NCI-H1694 (cell line): ENCODE data around the gene ELMO1.

Experiments
- DNase-seq: peaks from one replicate; lab custom pipeline; 2025; lab: John Stamatoyannopoulos, UW

ELMO1 gene

GRCh38 chr7:36916619-36917018 is 532.0 kb downstream of the ELMO1 start:
- DNase-seq: no peak

DNA sequence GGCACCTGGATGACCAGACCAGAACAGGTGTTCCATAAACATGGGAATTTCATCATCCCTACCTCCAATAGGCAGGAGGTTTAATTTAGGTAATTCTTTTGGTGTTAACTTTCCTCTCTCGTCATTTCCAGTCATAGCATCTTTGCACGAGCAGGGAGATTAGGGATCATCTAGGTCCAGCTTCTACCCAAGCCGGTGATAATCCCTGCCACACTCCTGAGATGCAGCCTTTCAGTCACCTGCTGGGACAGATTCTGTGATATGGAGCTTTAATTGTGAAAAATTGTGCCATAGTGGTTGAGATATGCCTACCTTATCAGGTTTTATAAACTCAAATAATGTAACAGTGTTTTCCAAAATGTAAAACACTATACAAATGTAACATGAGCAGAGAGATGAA is 532.5 kb downstream of the ELMO1 start:
- no peak for DNase-seq

GRCh38 chr7:36911788-36912187 is 536.9 kb downstream of the ELMO1 start:
- DNase-seq: no peak

DNA sequence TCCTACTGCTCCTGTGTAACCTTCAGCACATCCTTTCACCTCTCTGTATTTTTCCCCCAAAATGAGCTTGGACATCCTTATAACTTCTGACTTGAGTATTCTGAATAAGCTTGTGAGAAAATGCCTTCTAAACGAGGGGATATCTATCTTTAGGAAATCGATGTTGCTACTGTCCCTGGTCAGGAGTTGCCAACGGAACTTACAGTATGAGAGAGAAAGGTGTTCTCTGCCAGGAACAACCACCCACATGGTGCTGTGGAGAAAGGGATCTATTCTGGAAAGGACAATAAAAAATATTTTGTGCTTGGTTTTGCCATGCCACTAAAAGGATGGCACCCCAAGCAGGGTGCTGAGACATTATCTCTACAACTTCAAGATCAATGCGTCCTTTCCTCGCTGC is 537.8 kb downstream of the ELMO1 start:
- DNase-seq: no peak

DNA sequence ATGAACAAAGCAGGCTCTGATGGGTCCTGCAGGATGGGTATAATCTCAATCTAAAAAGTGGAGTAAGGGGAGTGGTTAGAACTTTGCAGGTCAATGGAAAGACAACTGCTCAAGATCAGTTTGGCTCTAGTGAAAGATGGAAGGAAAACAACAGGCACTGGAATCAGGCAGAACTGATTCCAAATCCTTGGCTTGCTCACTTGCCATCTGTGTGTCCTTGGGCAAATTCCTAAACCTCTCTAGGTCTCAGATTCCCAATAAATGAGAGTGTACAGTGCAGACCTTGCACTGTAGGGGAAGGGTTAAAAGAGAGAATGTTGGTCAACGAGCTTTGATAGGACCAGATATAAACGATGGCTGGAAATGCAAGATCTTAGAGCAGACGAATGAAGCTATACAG is 538.3 kb downstream of the ELMO1 start:
- no peak for DNase-seq

GRCh38 chr7:36906956-36907635 is 541.6 kb downstream of the ELMO1 start:
- no peak for DNase-seq

DNA sequence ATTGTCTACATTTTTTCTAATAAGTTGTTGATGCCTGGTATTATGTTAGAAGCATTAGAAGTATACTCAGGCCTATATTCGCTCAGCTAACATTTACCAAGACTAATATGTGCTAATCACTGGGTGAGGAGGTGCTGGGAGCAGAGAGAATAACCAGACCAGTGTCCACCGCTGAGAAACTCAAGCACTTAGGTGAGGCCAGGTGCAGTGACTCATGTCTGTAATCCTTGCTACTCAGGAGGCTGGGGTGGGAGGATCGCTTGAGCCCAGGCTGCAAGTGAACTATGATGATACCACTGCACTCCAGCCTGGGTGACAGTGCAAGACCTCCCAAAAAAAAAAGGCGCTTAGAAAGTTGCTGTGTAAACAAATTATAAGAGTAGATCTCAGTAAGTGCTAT is 542.2 kb downstream of the ELMO1 start:
- no peak for DNase-seq

DNA sequence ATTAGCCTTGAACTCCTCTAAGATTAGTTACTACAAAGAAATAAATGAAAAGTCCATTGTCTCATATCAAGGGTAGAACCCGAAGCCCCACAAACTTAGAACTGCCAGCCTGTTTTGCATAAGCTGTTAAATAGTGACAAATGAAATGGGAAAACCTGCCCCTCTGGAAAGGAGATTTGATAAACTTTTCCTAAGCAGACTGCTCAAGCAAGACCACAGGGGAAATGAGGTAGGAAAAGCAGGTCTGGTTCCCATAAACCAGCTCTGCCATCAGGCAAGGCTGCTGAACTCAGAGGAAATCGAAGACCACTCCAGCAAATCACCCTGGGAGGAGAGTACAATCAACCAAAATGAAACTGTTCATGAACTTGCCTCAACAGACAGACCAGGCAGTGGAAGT is 542.8 kb downstream of the ELMO1 start:
- DNase-seq: no peak

DNA sequence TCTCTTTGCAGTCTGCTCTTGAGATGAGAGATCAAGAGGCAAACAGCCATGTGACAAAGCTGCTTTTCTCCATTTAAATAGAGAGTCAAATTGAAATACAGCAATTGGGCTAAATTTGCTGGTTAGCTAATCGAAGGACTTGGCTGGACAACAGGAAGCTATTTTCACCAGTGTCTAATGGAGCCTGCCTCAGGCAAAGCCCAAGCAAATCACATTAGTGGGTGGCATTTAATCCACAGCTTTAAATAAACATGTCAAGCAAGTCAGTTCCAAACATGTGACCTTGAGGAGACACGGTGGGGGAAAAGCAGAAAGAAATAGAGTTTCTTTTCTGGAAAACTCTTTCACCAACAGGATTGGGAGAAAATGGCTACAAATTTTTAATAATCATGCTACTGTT is 543.9 kb downstream of the ELMO1 start:
- DNase-seq: no peak

- DNase-seq: no peak
These were observed 544.6 kb downstream of the ELMO1 start for GRCh38 chr7:36904101-36904500.

GRCh38 chr7:36900988-36901710 is 547.5 kb downstream of the ELMO1 start:
- no peak for DNase-seq

- DNase-seq: no peak
These were observed 550.5 kb downstream of the ELMO1 start for GRCh38 chr7:36898186-36898585.

DNA sequence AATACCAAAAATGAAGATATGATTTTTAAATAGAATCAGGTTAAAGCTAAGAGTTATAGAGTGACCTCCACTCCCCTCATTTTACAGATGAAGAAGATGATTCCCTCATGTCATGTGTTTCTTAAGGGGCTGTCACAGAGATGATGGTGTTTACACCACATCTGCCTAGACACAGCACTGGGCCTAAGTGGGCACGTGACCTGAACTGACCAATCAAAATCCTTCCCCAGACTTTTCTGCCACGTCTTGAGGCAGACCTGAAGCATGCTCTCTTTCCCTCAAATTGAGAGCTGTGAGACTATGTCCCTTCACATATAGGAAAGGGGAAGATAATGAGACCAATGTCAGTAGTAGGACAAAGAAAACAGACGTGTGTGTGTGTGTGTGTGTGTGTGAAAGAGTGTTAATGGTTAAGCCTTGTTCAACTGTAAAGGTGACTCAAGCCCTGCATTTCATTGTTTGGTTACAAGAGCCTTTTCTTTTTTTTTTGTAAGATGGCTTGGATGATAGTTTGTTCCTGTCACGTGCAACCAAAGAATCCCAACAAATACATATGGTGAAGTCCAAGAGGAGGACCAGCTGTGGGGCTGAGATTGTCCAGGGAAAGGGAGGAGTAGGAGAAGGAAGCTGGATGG is 551.6 kb downstream of the ELMO1 start:
- no peak for DNase-seq

GRCh38 chr7:36896418-36896817 is 552.2 kb downstream of the ELMO1 start:
- DNase-seq: no peak

DNA sequence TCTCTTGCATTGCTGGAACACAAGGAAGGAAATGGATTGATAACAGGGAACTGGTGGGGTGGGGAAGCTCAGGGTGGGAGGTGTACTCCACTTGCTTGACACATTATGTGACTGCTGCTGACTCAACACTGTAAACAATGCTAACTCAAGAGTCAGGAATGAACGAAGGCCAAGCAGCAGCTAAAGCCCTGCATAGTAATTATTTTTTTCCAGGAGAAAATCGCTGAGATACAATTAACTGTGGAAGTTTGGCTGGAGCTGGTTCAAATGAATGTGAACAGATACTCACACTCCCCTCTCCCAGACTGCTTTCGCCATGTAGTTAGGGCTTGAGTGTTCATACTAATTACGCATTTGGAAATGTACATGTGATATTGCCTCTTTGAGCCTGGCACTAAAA is 553.5 kb downstream of the ELMO1 start:
- DNase-seq: no peak

GRCh38 chr7:36894190-36894589 is 554.5 kb downstream of the ELMO1 start:
- DNase-seq: no peak

DNA sequence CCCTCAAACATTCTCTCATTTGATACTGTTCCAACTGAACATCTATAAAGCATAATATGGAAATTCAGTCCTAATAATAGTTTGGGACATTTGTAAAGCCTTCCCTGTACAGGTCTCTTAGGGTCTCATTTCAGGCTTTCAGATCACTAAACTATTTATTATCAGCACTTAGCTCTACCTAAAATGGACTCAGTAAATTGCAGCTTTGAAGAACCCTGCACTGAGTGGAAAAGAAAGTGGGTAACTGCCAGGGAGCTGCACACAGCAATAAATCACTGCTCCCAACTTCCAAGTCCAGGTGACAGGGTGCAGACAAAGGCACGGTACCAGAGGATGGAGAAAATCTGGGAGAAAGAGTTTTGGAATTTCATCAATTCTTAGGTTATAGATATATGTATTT is 559.5 kb downstream of the ELMO1 start:
- no peak for DNase-seq

GRCh38 chr7:36887969-36888368 is 560.7 kb downstream of the ELMO1 start:
- DNase-seq: no peak

GRCh38 chr7:36887233-36887632 is 561.4 kb downstream of the ELMO1 start:
- no peak for DNase-seq

DNA sequence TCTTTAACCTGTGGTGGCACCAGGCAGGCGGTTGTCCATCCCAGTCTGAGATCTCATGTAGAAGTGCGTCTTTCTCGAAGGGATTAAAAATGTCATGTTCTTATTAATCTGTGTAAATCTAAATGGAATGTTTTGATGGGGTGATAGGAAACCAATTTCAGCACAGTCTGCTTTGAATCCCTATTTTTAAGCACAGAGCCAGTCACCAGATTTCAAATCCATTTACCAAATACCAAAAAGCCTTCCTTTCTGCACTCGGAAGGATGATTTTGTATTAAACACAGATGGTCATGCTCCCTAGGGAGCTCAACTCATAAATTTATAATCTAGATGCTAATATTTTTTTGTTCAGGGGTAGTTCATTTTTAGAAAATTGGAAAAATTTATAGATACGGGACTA is 563.8 kb downstream of the ELMO1 start:
- peak; percentile 18 for DNase-seq

GRCh38 chr7:36884351-36884750 is 564.3 kb downstream of the ELMO1 start:
- no peak for DNase-seq

- no peak for DNase-seq
These were observed 567.3 kb downstream of the ELMO1 start for GRCh38 chr7:36881233-36881874.

- DNase-seq: no peak
These were observed 568.6 kb downstream of the ELMO1 start for GRCh38 chr7:36880108-36880507.
